Activated CD4-positive, alpha-beta T cell treated with anti-CD3 and anti-CD28 coated beads for 36 hours (primary cell): ENCODE results near the gene LTO1. TPM values are rescaled to one million over a fixed set of nuclear protein-coding genes. Genes with fewer than 3 reads are reported as not detected.

Experiments used
- ATAC-seq: fragments of 200-7000 bp; cut with Tn5 transposase; one replicate; pipeline ENCODE4 v1.10.0; 2021; ENCODE audit warnings: mild to moderate bottlenecking, moderate library complexity
- CTCF ChIA-PET: fragments of 350-600 bp; sonication (Branson Sonifier 250); formaldehyde crosslinking; loops from one replicate; lab custom pipeline; 2021; ENCODE audit warnings: antibody characterized with exemption; lab: Charles Lee
- POLR2A ChIA-PET: fragments of 350-600 bp; sonication (Branson Sonifier 250); formaldehyde crosslinking; loops from one replicate; lab custom pipeline; 2021; ENCODE audit warnings: antibody characterized with exemption, inconsistent platforms; lab: Charles Lee
- DNase-seq: peaks from one replicate; pipeline ENCODE4 v3.0.0-alpha.2; 2020
- H3K27ac Mint-ChIP-seq: one replicate; pipeline ENCODE4 v1.8.0; 2021; ENCODE audit warnings: mixed read lengths
- H3K27me3 Mint-ChIP-seq: one replicate; pipeline ENCODE4 v1.8.0; 2021; ENCODE audit warnings: mixed read lengths
- H3K36me3 Mint-ChIP-seq: one replicate; pipeline ENCODE4 v1.8.0; 2021; ENCODE audit warnings: low read depth, mixed read lengths
- H3K4me1 Mint-ChIP-seq: one replicate; pipeline ENCODE4 v1.8.0; 2021; ENCODE audit warnings: mixed read lengths
- H3K4me3 Mint-ChIP-seq: one replicate; pipeline ENCODE4 v1.8.0; 2021; ENCODE audit warnings: mild to moderate bottlenecking, moderate library complexity, mixed read lengths
- H3K9me3 Mint-ChIP-seq: one replicate; pipeline ENCODE4 v1.8.0; 2021; ENCODE audit warnings: low read depth, mixed read lengths
- intact Hi-C, 2 experiments: fragments of 100-400 bp; cut with DNase I in 1 of 2; cut with micrococcal nuclease in 1 of 2; formaldehyde crosslinking; loops; one replicate each; pipeline versions ENCODE4 v1.14.2 to v1.15.1; 2022 to 2024; cut with DNase I, micrococcal nuclease
- total RNA-seq, 2 experiments: library from RNA; stranded (reverse); gene quantifications; one replicate each; pipeline ENCODE4 v1.2.3, GENCODE V29; 2021

LTO1 gene
- total RNA-seq, 2 experiments from 2014 or later: 16.8 to 17.8 TPM

- ATAC-seq (no peak), DNase-seq (no peak)
- intact Hi-C loops: loop anchor here in 1 of 2 experiments (10.0 kb wide), 1 partner anchor 98 kb away; no protein-coding TSS in a partner anchor
- H3K9me3 Mint-ChIP-seq: peaks cover 3% of the 10 kb centered on the region
- H3K27ac Mint-ChIP-seq: no peak overlapping the region
- ChIA-PET CTCF (interaction anchor here (1.2 kb wide), 1 partner anchor 23 kb away, joined by 3 read pairs; no protein-coding TSS in a partner anchor), POLR2A (no interaction called here)
- peaks cover 11% of the 10 kb centered on the region for H3K4me1 Mint-ChIP-seq
- H3K4me3 Mint-ChIP-seq: no peak overlapping the region
- no peaks in the 10 kb centered on the region for H3K36me3 Mint-ChIP-seq
- peaks cover 26% of the 10 kb centered on the region for H3K27me3 Mint-ChIP-seq
These were observed 32.0 kb upstream of the LTO1 start for GRCh38 chr11:69707176-69707575.

GRCh38 chr11:69705901-69706787 lies 31.0 kb upstream of the LTO1 start:
- Mint-ChIP-seq H3K27ac (no peak overlapping the region), H3K4me3 (no peak overlapping the region), H3K27me3 (peaks cover 27% of the 10 kb centered on the region), H3K36me3 (no peaks in the 10 kb centered on the region), H3K4me1 (peaks cover 4% of the 10 kb centered on the region), H3K9me3 (peaks cover 2% of the 10 kb centered on the region)
- DNase-seq (no peak), ATAC-seq (no peak)
- intact Hi-C loops: loop anchor here in 1 of 2 experiments (10.0 kb wide), 1 partner anchor 99 kb away; no protein-coding TSS in a partner anchor
- POLR2A ChIA-PET: no interaction called here
- CTCF ChIA-PET: interaction anchor here (0.6 kb wide), 2 partner anchors 13 to 515 kb away, joined by 3 read pairs; no protein-coding TSS in a partner anchor

GRCh38 chr11:69705351-69705811 lies 30.2 kb upstream of the LTO1 start:
- ChIA-PET CTCF (no interaction called here), POLR2A (no interaction called here)
- H3K27ac Mint-ChIP-seq: no peak overlapping the region
- H3K36me3 Mint-ChIP-seq: no peaks in the 10 kb centered on the region
- peaks cover 4% of the 10 kb centered on the region for H3K4me1 Mint-ChIP-seq
- H3K4me3 Mint-ChIP-seq: no peak overlapping the region
- ATAC-seq (no peak), DNase-seq (no peak)
- H3K9me3 Mint-ChIP-seq: no peaks in the 10 kb centered on the region
- intact Hi-C loops: loop anchor here in 1 of 2 experiments (10.0 kb wide), 1 partner anchor 99 kb away; no protein-coding TSS in a partner anchor
- peaks cover 30% of the 10 kb centered on the region for H3K27me3 Mint-ChIP-seq

GRCh38 chr11:69704508-69705253 lies 29.5 kb upstream of the LTO1 start:
- Mint-ChIP-seq H3K4me1 (peaks cover 4% of the 10 kb centered on the region), H3K9me3 (no peaks in the 10 kb centered on the region), H3K27me3 (peaks cover 32% of the 10 kb centered on the region), H3K27ac (no peak overlapping the region), H3K4me3 (no peak overlapping the region), H3K36me3 (no peaks in the 10 kb centered on the region)
- CTCF ChIA-PET: interaction anchor here (0.6 kb wide), 2 partner anchors 16 to 133 kb away, joined by 3 to 5 read pairs; no protein-coding TSS in a partner anchor
- intact Hi-C loops: loop anchor here (1.0 to 10.0 kb wide), 5 partner anchors 67 to 184 kb away; partner anchors contain the start of gene FGF3 (in 1 of the 2)
- POLR2A ChIA-PET: no interaction called here
- ATAC-seq: peak; percentile 63
- DNase-seq: peak; percentile 51

GRCh38 chr11:69703768-69704507 lies 28.8 kb upstream of the LTO1 start, which contains the start of gene FGF19:
TSS of gene FGF19 (minus strand) at chr11:69704022. CDS start at chr11:69703876, 146 bp downstream.
- Mint-ChIP-seq H3K36me3 (no peaks in the 10 kb centered on the region), H3K9me3 (no peaks in the 10 kb centered on the region), H3K4me3 (no peak within 1 kb of the TSS), H3K27ac (no peak within 1 kb of the TSS), H3K4me1 (peaks cover 4% of the 10 kb centered on the region), H3K27me3 (peaks cover 37% of the 10 kb centered on the region)
- ATAC-seq (no peak), DNase-seq (peak; percentile 30)
- intact Hi-C loops: loop anchor here (1.0 to 10.0 kb wide), 5 partner anchors 67 to 184 kb away; partner anchors contain the start of gene FGF3 (in 1 of the 2)
- POLR2A ChIA-PET: no interaction called here
- CTCF ChIA-PET: interaction anchor here (0.6 kb wide), 2 partner anchors 17 to 134 kb away, joined by 3 to 5 read pairs; no protein-coding TSS in a partner anchor

- Mint-ChIP-seq H3K9me3 (no peaks in the 10 kb centered on the region), H3K27me3 (peaks cover 39% of the 10 kb centered on the region)
These were observed 28.3 kb upstream of the LTO1 start for GRCh38 chr11:69703453-69703767.

GRCh38 chr11:69702769-69703452 lies 27.8 kb upstream of the LTO1 start:
- no peaks in the 10 kb centered on the region for H3K9me3 Mint-ChIP-seq
- no peaks in the 10 kb centered on the region for H3K36me3 Mint-ChIP-seq
- H3K4me3 Mint-ChIP-seq: no peak overlapping the region
- H3K27me3 Mint-ChIP-seq: peaks cover 41% of the 10 kb centered on the region
- no peak overlapping the region for H3K27ac Mint-ChIP-seq
- ChIA-PET POLR2A (no interaction called here), CTCF (no interaction called here)
- no peak for DNase-seq
- no peak for ATAC-seq
- intact Hi-C loops: loop anchor here (5.0 to 10.0 kb wide), 4 partner anchors 66 to 184 kb away; partner anchors contain the start of gene FGF3 (in 1 of the 2)
- peaks cover 4% of the 10 kb centered on the region for H3K4me1 Mint-ChIP-seq

More at GRCh38 chr11:69703453-69703767, 28.3 kb upstream of the LTO1 start:
- ChIA-PET POLR2A (no interaction called here), CTCF (no interaction called here)
- intact Hi-C loops: loop anchor here (5.0 to 10.0 kb wide), 4 partner anchors 66 to 184 kb away; partner anchors contain the start of gene FGF3 (in 1 of the 2)
- Mint-ChIP-seq H3K4me1 (peaks cover 4% of the 10 kb centered on the region), H3K27ac (no peak overlapping the region), H3K36me3 (no peaks in the 10 kb centered on the region), H3K4me3 (no peak overlapping the region)
- no peak for ATAC-seq
- DNase-seq: no peak

- Mint-ChIP-seq H3K9me3 (no peaks in the 10 kb centered on the region), H3K27ac (no peak overlapping the region), H3K4me1 (peaks cover 4% of the 10 kb centered on the region), H3K36me3 (no peaks in the 10 kb centered on the region), H3K4me3 (no peak overlapping the region), H3K27me3 (peaks cover 42% of the 10 kb centered on the region)
- no peak for ATAC-seq
- intact Hi-C loops: loop anchor here (5.0 to 10.0 kb wide), 4 partner anchors 65 to 185 kb away; partner anchors contain the start of gene FGF3 (in 1 of the 2)
- POLR2A ChIA-PET: no interaction called here
- CTCF ChIA-PET: interaction anchor here (0.6 to 0.7 kb wide), 2 partner anchors 10 to 1781 kb away, joined by 3 read pairs; no protein-coding TSS in a partner anchor
- DNase-seq: no peak
These were observed 27.1 kb upstream of the LTO1 start for GRCh38 chr11:69702239-69702691.

GRCh38 chr11:69700278-69701140 lies 25.4 kb upstream of the LTO1 start:
- Mint-ChIP-seq H3K27ac (no peak overlapping the region), H3K36me3 (no peaks in the 10 kb centered on the region), H3K9me3 (no peaks in the 10 kb centered on the region), H3K27me3 (peaks cover 43% of the 10 kb centered on the region), H3K4me1 (peaks cover 4% of the 10 kb centered on the region), H3K4me3 (no peak overlapping the region)
- ChIA-PET CTCF (interaction anchor here (0.7 kb wide), 1 partner anchor 98 kb away, joined by 4 read pairs; no protein-coding TSS in a partner anchor), POLR2A (no interaction called here)
- no peak for DNase-seq
- intact Hi-C loops: loop anchor here (5.0 to 10.0 kb wide), 4 partner anchors 63 to 187 kb away; partner anchors contain the start of gene FGF3 (in 1 of the 2)
- ATAC-seq: no peak
